ENCODE measurements around the gene FGF4.

DNA sequence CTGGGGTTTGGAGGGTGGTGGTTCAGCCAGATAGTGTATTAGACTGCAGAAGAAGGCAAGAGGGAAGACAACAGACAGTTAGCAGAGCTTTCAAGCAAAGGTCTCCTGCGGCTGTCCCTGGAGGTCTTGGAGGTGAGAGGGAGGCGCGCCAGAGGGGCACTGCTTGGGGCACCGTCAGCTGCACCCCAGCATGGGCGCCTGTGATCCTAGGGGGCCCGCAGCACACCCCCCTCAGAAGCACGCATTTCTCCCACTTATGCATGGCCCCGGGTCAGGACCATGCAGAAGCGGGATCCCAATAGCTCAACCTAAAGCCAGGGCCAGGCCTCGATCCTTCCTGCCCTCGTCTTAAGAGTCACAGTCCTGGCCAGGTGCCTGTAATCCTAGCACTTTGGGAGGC is 26.5 kb downstream of the FGF4 start:
- TF ChIP-seq POLR2AphosphoS5 (IDR thresholded peaks at IDR 0.05) = no peak
- no peak for TF ChIP-seq POLR2A (IDR thresholded peaks at IDR 0.05)

Data from upper lobe of left lung (tissue), 4 donors.